ENCODE results near the gene RGS14.
"Not testable (repeated sequence)": the region's sequence is repeated elsewhere in the genome, so short reads cannot be mapped to it uniquely, and the experiment has no call there.

RGS14 gene

DNA sequence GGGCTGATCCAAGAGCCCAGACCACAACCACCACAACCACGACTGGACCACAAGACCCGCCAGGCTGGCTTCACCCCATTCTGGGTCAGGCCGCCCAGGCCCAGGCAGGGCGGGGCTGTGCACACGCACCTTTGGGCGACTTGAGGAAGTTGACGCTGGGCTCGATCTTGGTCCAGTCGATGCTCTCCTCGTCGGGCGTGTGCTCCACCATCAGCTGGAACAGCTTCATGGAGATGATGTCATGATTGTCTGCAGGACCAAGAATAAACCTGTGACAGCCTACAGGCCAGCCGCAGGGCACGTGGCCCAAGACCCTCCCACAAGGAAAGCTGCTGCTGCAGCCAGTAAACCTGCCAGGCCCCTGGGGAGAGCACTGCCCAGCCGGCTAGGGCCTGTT lies 23.6 kb upstream of the RGS14 start:
- ATAC-seq (ENCODE audit: low read depth), result no peak
- no peak for DNase-seq (ENCODE audit: low spot score in 2 of 2)
- H3K4me1 Mint-ChIP-seq, result peaks cover 2% of the 10 kb centered on the region
- H3K27me3 Mint-ChIP-seq, result no peaks in the 10 kb centered on the region
- no peaks in the 10 kb centered on the region for H3K9me3 Mint-ChIP-seq
- no peak overlapping the region for H3K27ac Mint-ChIP-seq
- H3K4me3 Mint-ChIP-seq, result no peak overlapping the region
- peaks cover 29% of the 10 kb centered on the region for H3K36me3 Mint-ChIP-seq

DNA sequence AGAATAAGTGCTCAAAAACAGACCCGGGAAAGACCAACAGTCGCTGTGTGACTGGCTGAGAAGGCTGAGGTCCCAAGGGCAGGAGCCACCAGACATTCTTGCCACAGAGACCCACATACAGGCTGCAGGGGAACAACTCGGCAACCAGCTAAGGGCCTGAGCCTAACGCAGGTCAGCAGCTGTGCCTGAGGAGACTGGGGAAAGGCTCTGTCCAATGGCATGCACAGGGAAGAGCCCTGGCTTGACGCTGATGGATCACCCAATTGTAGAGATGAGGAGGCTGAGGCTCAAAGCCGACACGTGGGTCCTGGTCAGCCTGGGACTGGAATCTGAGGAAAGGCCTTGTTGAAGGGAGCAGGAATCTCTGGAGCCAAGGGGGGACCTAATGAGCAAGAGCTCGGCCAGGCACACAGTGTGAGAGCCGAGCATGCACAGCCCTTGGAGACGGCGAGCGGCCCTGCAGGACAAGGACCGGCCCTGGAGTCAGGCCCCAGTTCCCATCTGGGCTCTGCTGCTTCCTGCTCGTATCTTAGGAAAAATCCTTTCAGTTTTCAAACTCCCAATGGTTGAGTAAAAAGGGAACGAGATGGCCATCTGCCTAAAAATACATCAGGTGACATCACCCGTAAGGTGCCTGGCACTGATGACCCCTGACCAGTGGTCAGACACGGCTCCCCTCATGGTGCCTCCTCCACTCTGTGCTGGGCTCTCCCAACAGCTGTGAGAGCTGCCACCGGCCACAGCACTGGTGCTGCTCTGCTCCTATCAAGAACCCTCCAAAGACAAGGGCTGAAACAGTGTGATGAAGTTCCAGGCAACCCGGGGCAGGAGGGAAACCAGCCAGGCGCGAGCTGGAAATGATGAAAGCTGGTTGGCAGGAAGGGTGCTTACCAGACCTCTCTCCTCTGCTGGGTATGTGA lies 22.7 kb upstream of the RGS14 start:
- Mint-ChIP-seq H3K4me1 (peaks cover 9% of the 10 kb centered on the region), H3K27me3 (no peaks in the 10 kb centered on the region)

GRCh38 chr5:177335701-177336065 lies 22.0 kb upstream of the RGS14 start:
- ATAC-seq (ENCODE audit: low read depth), result no peak
- Mint-ChIP-seq H3K36me3 (peaks cover 32% of the 10 kb centered on the region), H3K27me3 (no peaks in the 10 kb centered on the region), H3K27ac (no peak overlapping the region), H3K4me1 (peaks cover 9% of the 10 kb centered on the region), H3K4me3 (no peak overlapping the region), H3K9me3 (no peaks in the 10 kb centered on the region)
- DNase-seq (ENCODE audit: low spot score in 2 of 2), result no peak

More for the DNA sequence above, 22.7 kb upstream of the RGS14 start:
- no peak for DNase-seq (ENCODE audit: low spot score in 2 of 2)
- Mint-ChIP-seq H3K4me3 (no peak overlapping the region), H3K36me3 (peaks cover 36% of the 10 kb centered on the region), H3K9me3 (no peaks in the 10 kb centered on the region), H3K27ac (no peak overlapping the region)
- ATAC-seq (ENCODE audit: low read depth), result no peak

- peaks cover 30% of the 10 kb centered on the region for H3K36me3 Mint-ChIP-seq
- no peak overlapping the region for H3K4me3 Mint-ChIP-seq
- DNase-seq (ENCODE audit: low spot score in 2 of 2) (no peak), ATAC-seq (ENCODE audit: low read depth) (peak; percentile 65)
- H3K27me3 Mint-ChIP-seq, result no peaks in the 10 kb centered on the region
- peaks cover 9% of the 10 kb centered on the region for H3K4me1 Mint-ChIP-seq
- H3K27ac Mint-ChIP-seq, result peak overlapping the region; percentile 64
- no peaks in the 10 kb centered on the region for H3K9me3 Mint-ChIP-seq
Measured at GRCh38 chr5:177336112-177336511, 21.6 kb upstream of the RGS14 start.

DNA sequence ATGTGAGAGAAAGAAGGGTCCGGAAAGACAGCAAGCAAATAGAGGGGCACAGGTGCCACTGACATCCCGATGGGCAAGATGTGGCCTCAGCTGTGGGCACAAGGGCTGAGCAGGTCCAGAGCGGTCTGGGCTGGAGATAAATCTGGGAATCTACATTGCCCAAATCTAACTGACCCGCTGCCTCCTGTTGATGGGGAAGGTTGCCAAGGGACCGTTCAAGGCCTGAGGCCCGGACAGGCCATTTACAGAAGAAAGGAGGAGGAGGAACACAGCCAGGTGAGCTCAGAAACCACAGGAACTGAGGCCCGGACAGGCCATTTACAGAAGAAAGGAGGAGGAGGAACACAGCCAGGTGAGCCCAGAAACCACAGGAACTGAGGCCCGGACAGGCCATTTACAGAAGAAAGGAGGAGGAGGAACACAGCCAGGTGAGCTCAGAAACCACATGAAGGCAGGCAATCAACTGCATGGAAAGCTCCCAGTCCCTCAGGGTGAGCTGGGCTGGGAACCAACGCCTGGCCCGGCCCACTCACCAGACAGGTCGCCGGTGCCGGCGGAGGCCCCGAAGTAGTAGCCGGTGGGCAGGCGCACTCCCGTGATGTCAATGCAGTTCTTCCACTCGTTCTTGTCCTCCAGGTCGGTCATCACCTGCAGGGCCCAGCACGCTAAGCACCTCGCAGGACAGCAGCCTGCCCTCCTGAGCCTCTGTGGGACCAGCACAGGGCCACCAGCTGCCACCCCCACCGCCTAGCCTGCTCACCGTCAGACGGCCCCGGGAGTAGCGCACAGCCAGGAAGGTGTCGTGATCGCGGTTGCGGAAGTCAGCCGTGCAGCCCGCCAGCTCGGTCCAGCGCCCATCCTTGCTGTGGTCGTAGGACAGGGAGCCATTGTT lies 20.9 kb upstream of the RGS14 start:
- Mint-ChIP-seq H3K27me3 (no peaks in the 10 kb centered on the region), H3K4me3 (no peak overlapping the region), H3K36me3 (peaks cover 33% of the 10 kb centered on the region), H3K27ac (peak overlapping the region; percentile 64), H3K4me1 (peaks cover 8% of the 10 kb centered on the region), H3K9me3 (no peaks in the 10 kb centered on the region)
- no peak for ATAC-seq (ENCODE audit: low read depth)
- DNase-seq (ENCODE audit: low spot score in 2 of 2), result no peak

DNA sequence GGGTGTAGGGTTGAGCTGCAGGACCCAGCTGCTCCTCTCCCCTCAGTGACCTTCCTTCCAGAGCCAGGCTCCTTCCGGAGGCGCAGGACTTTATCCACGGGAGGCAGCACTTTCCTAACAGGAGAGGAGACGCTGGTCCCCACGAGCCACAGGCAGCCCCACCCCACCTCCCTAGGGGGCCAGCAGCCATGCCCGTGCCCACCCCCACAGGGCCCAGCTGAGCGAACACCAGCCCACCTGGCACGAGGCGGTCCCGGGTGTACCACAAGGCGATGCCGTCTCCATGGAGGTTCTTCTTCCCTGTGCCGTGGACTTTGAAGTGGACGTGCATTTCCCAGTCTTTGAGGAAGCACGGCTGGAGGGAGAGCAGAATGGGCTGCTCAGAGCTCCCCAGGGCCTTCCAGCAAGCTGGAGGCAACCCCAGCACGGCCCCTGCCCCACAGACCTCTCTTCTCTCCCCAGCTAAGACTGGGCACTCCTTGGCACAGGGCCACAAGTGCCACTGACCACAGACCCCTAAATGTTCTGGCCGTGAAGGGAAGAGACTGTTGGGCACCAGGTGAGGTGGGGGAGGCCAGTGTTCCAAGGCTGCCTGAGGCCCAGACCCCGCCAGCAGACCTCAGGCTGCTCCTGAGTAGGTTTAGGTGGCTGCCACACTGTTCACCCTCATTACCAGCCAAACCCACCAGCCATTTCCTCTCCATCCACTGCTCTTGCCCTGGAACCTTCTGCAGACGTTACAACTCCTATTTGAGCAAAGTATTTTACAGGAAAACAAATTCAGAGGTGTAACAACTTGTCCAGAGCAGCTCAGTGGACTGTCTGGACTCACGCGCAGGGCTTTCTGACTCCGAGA lies 19.2 kb upstream of the RGS14 start:
- DNase-seq (ENCODE audit: low spot score in 2 of 2), result no peak
- no peak overlapping the region for H3K4me3 Mint-ChIP-seq
- ATAC-seq (ENCODE audit: low read depth), result no peak
- no peak overlapping the region for H3K27ac Mint-ChIP-seq
- H3K9me3 Mint-ChIP-seq, result no peaks in the 10 kb centered on the region
- H3K27me3 Mint-ChIP-seq, result no peaks in the 10 kb centered on the region
- peaks cover 29% of the 10 kb centered on the region for H3K36me3 Mint-ChIP-seq
- peaks cover 11% of the 10 kb centered on the region for H3K4me1 Mint-ChIP-seq

GRCh38 chr5:177339107-177339638 lies 18.6 kb upstream of the RGS14 start:
- no peak for DNase-seq (ENCODE audit: low spot score in 2 of 2)
- Mint-ChIP-seq H3K4me3 (no peak overlapping the region), H3K27me3 (no peaks in the 10 kb centered on the region), H3K27ac (no peak overlapping the region), H3K36me3 (peaks cover 26% of the 10 kb centered on the region), H3K4me1 (peaks cover 13% of the 10 kb centered on the region), H3K9me3 (no peaks in the 10 kb centered on the region)
- ATAC-seq (ENCODE audit: low read depth), result no peak

GRCh38 chr5:177343000-177343399 lies 14.7 kb upstream of the RGS14 start:
- H3K4me1 Mint-ChIP-seq, result peaks cover 13% of the 10 kb centered on the region
- not testable (repeated sequence) for DNase-seq (ENCODE audit: low spot score in 2 of 2); ATAC-seq (ENCODE audit: low read depth); H3K9me3 Mint-ChIP-seq; H3K27ac Mint-ChIP-seq; H3K27me3 Mint-ChIP-seq; H3K4me3 Mint-ChIP-seq
- peaks cover 17% of the 10 kb centered on the region for H3K36me3 Mint-ChIP-seq

DNA sequence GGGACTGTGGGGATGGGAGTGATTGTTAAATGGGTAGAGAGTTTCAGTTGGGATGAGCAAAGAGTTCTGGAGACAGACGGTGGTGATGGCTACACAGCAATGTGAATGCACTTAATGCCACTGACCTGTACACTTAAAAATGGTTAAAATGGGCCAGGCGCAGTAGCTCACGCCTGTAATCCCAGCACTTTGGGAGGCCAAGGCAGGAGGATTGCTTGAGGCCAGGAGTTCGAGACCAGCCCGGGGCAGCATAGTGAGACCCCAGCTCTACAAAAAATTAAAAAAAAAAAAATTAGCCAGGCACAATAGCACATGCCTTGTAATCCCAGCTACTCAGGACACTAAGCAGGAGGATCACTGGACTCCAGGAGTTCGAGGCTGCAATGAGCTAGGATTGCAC lies 13.9 kb upstream of the RGS14 start:
- Mint-ChIP-seq H3K4me1 (peaks cover 13% of the 10 kb centered on the region), H3K27ac (no peak overlapping the region), H3K4me3 (no peak overlapping the region), H3K36me3 (peaks cover 17% of the 10 kb centered on the region), H3K9me3 (no peaks in the 10 kb centered on the region), H3K27me3 (no peaks in the 10 kb centered on the region)
- DNase-seq (ENCODE audit: low spot score in 2 of 2) (no peak), ATAC-seq (ENCODE audit: low read depth) (no peak)

DNA sequence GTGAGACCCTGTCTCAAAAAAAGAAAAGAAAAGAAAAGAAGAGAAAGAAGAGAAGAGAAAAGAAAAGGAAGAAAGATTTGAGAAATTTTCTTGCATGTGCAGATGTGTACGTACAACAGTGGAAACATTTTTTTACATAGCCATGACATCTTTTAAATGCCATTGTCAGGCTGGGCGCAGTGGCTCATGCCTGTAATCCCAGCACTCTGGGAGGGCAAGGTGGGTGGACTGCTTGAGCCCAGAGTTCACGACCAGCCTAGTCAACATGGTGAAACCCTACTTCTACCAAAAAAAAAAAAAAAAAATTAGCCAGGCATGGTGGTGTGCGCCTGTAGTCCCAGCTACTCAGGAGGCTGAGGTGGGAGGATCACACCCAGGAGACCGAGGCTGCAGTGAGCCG lies 12.8 kb upstream of the RGS14 start:
- Mint-ChIP-seq H3K4me1 (peaks cover 15% of the 10 kb centered on the region), H3K36me3 (peaks cover 17% of the 10 kb centered on the region), H3K4me3 (no peak overlapping the region), H3K9me3 (no peaks in the 10 kb centered on the region), H3K27ac (no peak overlapping the region), H3K27me3 (no peaks in the 10 kb centered on the region)
- ATAC-seq (ENCODE audit: low read depth) (no peak), DNase-seq (ENCODE audit: low spot score in 2 of 2) (no peak)

DNA sequence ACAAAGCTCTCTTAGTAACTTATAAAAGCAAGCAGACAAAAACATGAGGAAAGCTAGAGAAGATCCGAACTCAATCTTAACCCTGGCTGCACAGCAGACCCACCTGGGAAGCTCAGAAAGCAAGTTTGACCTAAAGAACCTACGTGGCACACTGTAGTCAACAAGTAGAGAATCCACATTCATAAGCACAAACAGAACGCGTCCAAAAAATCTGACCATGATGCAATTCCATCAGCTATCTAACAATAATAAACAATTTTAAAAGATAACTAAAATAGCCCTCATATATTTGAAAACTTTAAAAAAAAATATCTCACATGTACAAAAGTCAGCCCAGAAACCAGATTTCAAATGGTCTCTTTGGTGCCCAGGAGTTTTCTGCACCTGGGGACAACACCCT lies 10.9 kb upstream of the RGS14 start:
- no peaks in the 10 kb centered on the region for H3K9me3 Mint-ChIP-seq
- H3K4me1 Mint-ChIP-seq, result peaks cover 20% of the 10 kb centered on the region
- DNase-seq (ENCODE audit: low spot score in 2 of 2) (no peak), ATAC-seq (ENCODE audit: low read depth) (no peak)
- no peaks in the 10 kb centered on the region for H3K27me3 Mint-ChIP-seq
- H3K36me3 Mint-ChIP-seq, result peaks cover 15% of the 10 kb centered on the region
- no peak overlapping the region for H3K27ac Mint-ChIP-seq
- H3K4me3 Mint-ChIP-seq, result no peak overlapping the region

DNA sequence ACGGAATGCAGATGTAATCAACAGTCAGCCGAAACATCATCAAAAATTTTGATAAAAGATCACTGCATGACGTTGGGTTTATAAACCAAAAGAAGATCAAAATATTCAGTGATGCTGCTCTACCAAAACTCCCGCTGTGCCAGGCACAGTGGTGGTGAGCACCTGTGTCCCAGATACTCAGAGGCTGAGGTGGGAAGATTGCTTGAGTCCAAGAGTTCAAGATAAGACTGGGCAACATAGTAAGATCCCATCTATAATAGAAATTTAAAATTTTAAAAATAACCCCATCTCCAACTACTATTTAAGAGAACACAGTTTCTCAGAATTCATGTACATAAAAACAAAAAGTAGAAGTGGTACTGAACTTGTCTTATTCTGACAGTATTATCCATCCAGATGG lies 10.0 kb upstream of the RGS14 start:
- Mint-ChIP-seq H3K27ac (no peak overlapping the region), H3K4me1 (peaks cover 20% of the 10 kb centered on the region), H3K4me3 (no peak overlapping the region), H3K9me3 (no peaks in the 10 kb centered on the region), H3K36me3 (peaks cover 14% of the 10 kb centered on the region), H3K27me3 (no peaks in the 10 kb centered on the region)
- ATAC-seq (ENCODE audit: low read depth), result no peak
- DNase-seq (ENCODE audit: low spot score in 2 of 2), result no peak

DNA sequence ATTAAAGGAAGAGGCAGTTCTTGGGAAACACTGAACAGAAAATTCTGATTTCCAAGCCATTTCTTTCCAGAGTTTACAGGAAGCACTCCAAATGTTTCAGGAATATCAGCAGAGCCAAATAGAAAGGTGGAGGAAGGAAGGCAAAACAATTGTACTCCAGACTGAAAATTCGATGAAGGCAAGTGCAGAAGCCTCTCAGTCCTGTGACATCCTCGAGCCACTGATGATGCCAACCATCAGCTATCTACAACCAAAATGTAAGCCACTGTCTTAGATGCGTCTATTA lies 8.4 kb upstream of the RGS14 start:
- Mint-ChIP-seq H3K27ac (no peak overlapping the region), H3K9me3 (no peaks in the 10 kb centered on the region), H3K4me1 (peaks cover 17% of the 10 kb centered on the region), H3K4me3 (peak overlapping the region; percentile 48), H3K27me3 (no peaks in the 10 kb centered on the region), H3K36me3 (peaks cover 12% of the 10 kb centered on the region)
- ATAC-seq (ENCODE audit: low read depth) (no peak), DNase-seq (ENCODE audit: low spot score in 2 of 2) (no peak)

Data from memory B cell (primary cell).